HepG2 (cell line): ENCODE data around the gene SCARF1. TPM values are rescaled to one million over a fixed set of nuclear protein-coding genes. Genes with fewer than 3 reads are reported as not detected.

Source experiments
- AGO1 ChIP-seq: fragments of 200-400 bp; formaldehyde crosslinking; IDR thresholded peaks from 2 replicates; pipeline ENCODE4 v1.6.1; 2017; ENCODE audit warnings: mild to moderate bottlenecking, low read depth, low read length, moderate library complexity; ENCODE audit not compliant: poor library complexity, severe bottlenecking
- ARNT2 ChIP-seq: sonication (generic); formaldehyde crosslinking; IDR thresholded peaks from 2 replicates; pipeline ENCODE4 v1.8.0; 2022; ENCODE audit warnings: mild to moderate bottlenecking, low read depth, missing genetic modification reagents, moderate library complexity
- CBFB ChIP-seq: sonication (generic); formaldehyde crosslinking; IDR thresholded peaks from 2 replicates; pipeline ENCODE4 v1.4.0; 2020; ENCODE audit warnings: missing genetic modification reagents
- CBX1 ChIP-seq: IDR thresholded peaks from one replicate; pipeline ENCODE4 v1.6.1; 2016; ENCODE audit warnings: antibody characterized with exemption, low read depth
- DZIP1 ChIP-seq: sonication (generic); formaldehyde crosslinking; IDR thresholded peaks from 2 replicates; pipeline ENCODE4 v1.5.0; 2020; ENCODE audit warnings: mild to moderate bottlenecking, missing genetic modification reagents
- GABPB1 ChIP-seq: IDR thresholded peaks from 2 replicates; pipeline ENCODE4 v1.6.1; 2016; ENCODE audit warnings: mild to moderate bottlenecking, missing genetic modification reagents, moderate library complexity, missing compliant biosample characterization
- HOXA5 ChIP-seq: sonication (generic); formaldehyde crosslinking; IDR thresholded peaks from 2 replicates; pipeline ENCODE4 v1.4.0; 2020; ENCODE audit warnings: missing genetic modification reagents
- IKZF5 ChIP-seq: IDR thresholded peaks from 2 replicates; pipeline ENCODE4 v1.6.1; 2018; ENCODE audit warnings: missing genetic modification reagents, mild to moderate bottlenecking, missing compliant biosample characterization
- MTA3 ChIP-seq: sonication (generic); formaldehyde crosslinking; IDR thresholded peaks from 2 replicates; pipeline ENCODE4 v1.4.0; 2020; ENCODE audit warnings: missing genetic modification reagents
- NFKBIZ ChIP-seq: IDR thresholded peaks from 2 replicates; pipeline ENCODE4 v1.6.1; 2018; ENCODE audit warnings: missing genetic modification reagents, missing compliant biosample characterization
- NR2C2 ChIP-seq: sonication (generic); formaldehyde crosslinking; IDR thresholded peaks from 2 replicates; pipeline ENCODE4 v1.4.0; 2020; ENCODE audit warnings: missing genetic modification reagents, mild to moderate bottlenecking, moderate library complexity, borderline replicate concordance
- PHF5A ChIP-seq: IDR thresholded peaks from one replicate; pipeline ENCODE4 v1.6.1; 2018; ENCODE audit warnings: low read depth, missing genetic modification reagents; ENCODE audit not compliant: unreplicated experiment
- SRF ChIP-seq: IDR thresholded peaks from 2 replicates; pipeline ENCODE4 v1.6.1; 2011; ENCODE audit warnings: mild to moderate bottlenecking, low read depth, low read length, moderate library complexity
- TARDBP ChIP-seq: sonication (generic); formaldehyde crosslinking; IDR thresholded peaks from 2 replicates; pipeline ENCODE4 v1.8.0; 2022; ENCODE audit warnings: mild to moderate bottlenecking, missing genetic modification reagents
- TBX3 ChIP-seq: fragments of 450-650 bp; IDR thresholded peaks from 2 replicates; pipeline ENCODE4 v1.6.1; 2017; ENCODE audit warnings: antibody characterized with exemption, mild to moderate bottlenecking, inconsistent platforms, borderline replicate concordance
- ZBTB21 ChIP-seq: sonication (generic); formaldehyde crosslinking; IDR thresholded peaks from 2 replicates; pipeline ENCODE4 v1.4.0; 2020; ENCODE audit warnings: missing genetic modification reagents
- ZBTB43 ChIP-seq: sonication (generic); formaldehyde crosslinking; conservative IDR thresholded peaks from 2 replicates; pipeline ENCODE4 v1.4.0; 2020; ENCODE audit warnings: missing genetic modification reagents
- ZFP91 ChIP-seq: sonication (generic); formaldehyde crosslinking; IDR thresholded peaks from 2 replicates; pipeline ENCODE4 v1.9.0; 2022; ENCODE audit warnings: missing genetic modification reagents, mild to moderate bottlenecking, borderline replicate concordance
- ZNF138 ChIP-seq: sonication (generic); formaldehyde crosslinking; IDR thresholded peaks from 2 replicates; pipeline ENCODE4 v1.5.0; 2020; ENCODE audit warnings: mild to moderate bottlenecking, low read depth, missing genetic modification reagents
- ZNF253 ChIP-seq: sonication (generic); formaldehyde crosslinking; IDR thresholded peaks from 2 replicates; pipeline ENCODE4 v1.8.0; 2022; ENCODE audit warnings: mild to moderate bottlenecking, missing genetic modification reagents, borderline replicate concordance
- ZNF256 ChIP-seq: sonication (generic); formaldehyde crosslinking; conservative IDR thresholded peaks from 2 replicates; pipeline ENCODE4 v1.4.0; 2020; ENCODE audit warnings: missing genetic modification reagents
- ZNF607 ChIP-seq: sonication (generic); formaldehyde crosslinking; IDR thresholded peaks from 2 replicates; pipeline ENCODE4 v1.5.1; 2020; ENCODE audit warnings: missing genetic modification reagents, mild to moderate bottlenecking, borderline replicate concordance
- ZNF614 ChIP-seq: IDR thresholded peaks from 2 replicates; pipeline ENCODE4 v1.6.1; 2018; ENCODE audit warnings: missing biosample characterization, missing genetic modification reagents, inconsistent platforms, borderline replicate concordance
- ZNF619 ChIP-seq: sonication (generic); formaldehyde crosslinking; IDR thresholded peaks from 2 replicates; pipeline ENCODE4 v1.4.0; 2020; ENCODE audit warnings: mild to moderate bottlenecking, missing genetic modification reagents
- ZNF878 ChIP-seq: sonication (generic); formaldehyde crosslinking; IDR thresholded peaks from 2 replicates; pipeline ENCODE4 v1.8.1; 2023; ENCODE audit warnings: mild to moderate bottlenecking, missing genetic modification reagents, moderate library complexity
- polyA plus RNA-seq, 8 experiments: library from polyadenylated mRNA; depleted of rRNA in 3 of 8; stranded (reverse) in 7 of 8; unstranded in 1 of 8; fragments of >200 nt; fragmentation: Illumina TruSeq in 4 of 8; extraction: Trizol in 4 of 8; gene quantifications; 2 replicates each; pipeline versions ENCODE4 v1.2.1 to v1.2.3, GENCODE V29; 2011 to 2016; ENCODE audit warnings: low read depth in 4 of 8, missing spikeins in 1 of 8, mixed read lengths in 1 of 8; ENCODE audit not compliant: insufficient read depth in 1 of 8
- total RNA-seq, 5 experiments: library from RNA; depleted of rRNA; stranded (reverse); fragments of >200 nt; fragmentation: Illumina TruSeq; extraction: Trizol; gene quantifications; 2 replicates each; pipeline ENCODE4 v1.2.3, GENCODE V29; 2016; ENCODE audit warnings: low read depth in 1 of 5

The SCARF1 gene
- total and polyA plus RNA-seq, 2 of the 13 experiments (the other 11 are each of a cell fraction or from before 2014, with no cell fraction given): 0.24 to 0.71 TPM

GRCh38 chr17:1604831-1605528 is 40.6 kb downstream of the SCARF1 start (continued):
- TF ChIP-seq TARDBP (CRISPR knock-in tag) (no peak), ZFP91 (CRISPR knock-in tag) (peak; percentile 50; the same call in 1 of the 2 replicates), SRF (no peak), HOXA5 (CRISPR knock-in tag) (no peak), NR2C2 (CRISPR knock-in tag) (no peak), ZBTB43 (CRISPR knock-in tag) (no peak), NFKBIZ (CRISPR knock-in tag) (no peak), MTA3 (CRISPR knock-in tag) (no peak), PHF5A (CRISPR knock-in tag) (no peak), TBX3 (no peak), DZIP1 (CRISPR knock-in tag) (no peak), ZNF614 (CRISPR knock-in tag) (no peak), ZNF138 (no peak), AGO1 (no peak), ZNF878 (CRISPR knock-in tag) (no peak), ZNF253 (CRISPR knock-in tag) (no peak), GABPB1 (CRISPR knock-in tag) (no peak), ZNF619 (CRISPR knock-in tag) (no peak), ZNF256 (CRISPR knock-in tag) (no peak), ZNF607 (CRISPR knock-in tag) (0 out of 2 replicates have a peak, but pooled peaks have one; percentile 27), CBX1 (no peak), ZBTB21 (CRISPR knock-in tag) (no peak), ARNT2 (CRISPR knock-in tag) (0 out of 2 replicates have a peak, but pooled peaks have one; percentile 30), IKZF5 (no peak), CBFB (CRISPR knock-in tag) (no peak)
